HepG2 (cell line): ENCODE data around the gene VSIG10L. TPM values are rescaled to one million over a fixed set of nuclear protein-coding genes. Genes with fewer than 3 reads are reported as not detected.

ENCODE experiments used
- BHLHE40 ChIP-seq: IDR thresholded peaks from 2 replicates; pipeline ENCODE4 v1.6.1; 2011; ENCODE audit warnings: low read length, improper control_type of control experiment
- CEBPZ ChIP-seq: IDR thresholded peaks from 2 replicates; pipeline ENCODE4 v1.6.1; 2012; ENCODE audit warnings: low read length, improper control_type of control experiment
- GATAD1 ChIP-seq: IDR thresholded peaks from 2 replicates; pipeline ENCODE4 v1.6.1; 2016; ENCODE audit warnings: missing genetic modification reagents, missing compliant biosample characterization
- HDAC2 ChIP-seq: sonication (generic); formaldehyde crosslinking; IDR thresholded peaks from 2 replicates; pipeline ENCODE4 v1.4.0; 2020; ENCODE audit warnings: missing genetic modification reagents
- HNF4A ChIP-seq: sonication (generic); formaldehyde crosslinking; IDR thresholded peaks from 2 replicates; pipeline ENCODE4 v1.4.0; 2020; ENCODE audit warnings: missing genetic modification reagents
- HOXA5 ChIP-seq: sonication (generic); formaldehyde crosslinking; IDR thresholded peaks from 2 replicates; pipeline ENCODE4 v1.4.0; 2020; ENCODE audit warnings: missing genetic modification reagents
- KDM6A ChIP-seq: IDR thresholded peaks from 2 replicates; pipeline ENCODE4 v1.6.1; 2016; ENCODE audit warnings: low read depth
- PHB2 ChIP-seq: fragments of 450-650 bp; IDR thresholded peaks from 2 replicates; pipeline ENCODE4 v1.6.1; 2018; ENCODE audit not compliant: partially characterized antibody
- PHF5A ChIP-seq: IDR thresholded peaks from one replicate; pipeline ENCODE4 v1.6.1; 2018; ENCODE audit warnings: low read depth, missing genetic modification reagents; ENCODE audit not compliant: unreplicated experiment
- PRDM10 ChIP-seq: sonication (generic); formaldehyde crosslinking; IDR thresholded peaks from 2 replicates; pipeline ENCODE4 v1.4.0; 2020; ENCODE audit warnings: low read depth, missing genetic modification reagents
- ZBTB2 ChIP-seq: sonication (generic); formaldehyde crosslinking; IDR thresholded peaks from 2 replicates; pipeline ENCODE4 v1.8.0; 2022; ENCODE audit warnings: low read depth, missing genetic modification reagents
- ZNF235 ChIP-seq: sonication (generic); formaldehyde crosslinking; IDR thresholded peaks from 2 replicates; pipeline ENCODE4 v1.8.1; 2023; ENCODE audit warnings: mild to moderate bottlenecking, missing genetic modification reagents, borderline replicate concordance
- ZNF780A ChIP-seq: sonication (generic); formaldehyde crosslinking; IDR thresholded peaks from 2 replicates; pipeline ENCODE4 v1.8.0; 2022; ENCODE audit warnings: mild to moderate bottlenecking, missing genetic modification reagents, moderate library complexity
- ZNF782 ChIP-seq: sonication (generic); formaldehyde crosslinking; IDR thresholded peaks from 2 replicates; pipeline ENCODE4 v1.4.0; 2020; ENCODE audit warnings: missing genetic modification reagents, mild to moderate bottlenecking, borderline replicate concordance
- ZZZ3 ChIP-seq: sonication (generic); formaldehyde crosslinking; IDR thresholded peaks from 2 replicates; pipeline ENCODE4 v1.4.0; 2020; ENCODE audit warnings: missing genetic modification reagents, mild to moderate bottlenecking, borderline replicate concordance
- polyA plus RNA-seq, 8 experiments: library from polyadenylated mRNA; depleted of rRNA in 3 of 8; stranded (reverse) in 7 of 8; unstranded in 1 of 8; fragments of >200 nt; fragmentation: Illumina TruSeq in 4 of 8; extraction: Trizol in 4 of 8; gene quantifications; 2 replicates each; pipeline versions ENCODE4 v1.2.1 to v1.2.3, GENCODE V29; 2011 to 2016; ENCODE audit warnings: low read depth in 4 of 8, missing spikeins in 1 of 8, mixed read lengths in 1 of 8; ENCODE audit not compliant: insufficient read depth in 1 of 8
- total RNA-seq, 5 experiments: library from RNA; depleted of rRNA; stranded (reverse); fragments of >200 nt; fragmentation: Illumina TruSeq; extraction: Trizol; gene quantifications; 2 replicates each; pipeline ENCODE4 v1.2.3, GENCODE V29; 2016; ENCODE audit warnings: low read depth in 1 of 5
- TF ChIP-seq, protein P1 (sequence below): sonication (generic); formaldehyde crosslinking; IDR thresholded peaks from 2 replicates; pipeline ENCODE4 v1.4.0; 2020; ENCODE audit warnings: missing genetic modification reagents, low read depth, mild to moderate bottlenecking, borderline replicate concordance
- TF ChIP-seq, protein P2 (sequence below): IDR thresholded peaks from 2 replicates; pipeline ENCODE4 v1.6.1; 2016; ENCODE audit warnings: missing compliant biosample characterization, missing genetic modification reagents, borderline replicate concordance

The VSIG10L gene
- total and polyA plus RNA-seq, 2 of the 13 experiments (the other 11 are each of a cell fraction or from before 2014, with no cell fraction given): 2.7 to 8.5 TPM

DNA sequence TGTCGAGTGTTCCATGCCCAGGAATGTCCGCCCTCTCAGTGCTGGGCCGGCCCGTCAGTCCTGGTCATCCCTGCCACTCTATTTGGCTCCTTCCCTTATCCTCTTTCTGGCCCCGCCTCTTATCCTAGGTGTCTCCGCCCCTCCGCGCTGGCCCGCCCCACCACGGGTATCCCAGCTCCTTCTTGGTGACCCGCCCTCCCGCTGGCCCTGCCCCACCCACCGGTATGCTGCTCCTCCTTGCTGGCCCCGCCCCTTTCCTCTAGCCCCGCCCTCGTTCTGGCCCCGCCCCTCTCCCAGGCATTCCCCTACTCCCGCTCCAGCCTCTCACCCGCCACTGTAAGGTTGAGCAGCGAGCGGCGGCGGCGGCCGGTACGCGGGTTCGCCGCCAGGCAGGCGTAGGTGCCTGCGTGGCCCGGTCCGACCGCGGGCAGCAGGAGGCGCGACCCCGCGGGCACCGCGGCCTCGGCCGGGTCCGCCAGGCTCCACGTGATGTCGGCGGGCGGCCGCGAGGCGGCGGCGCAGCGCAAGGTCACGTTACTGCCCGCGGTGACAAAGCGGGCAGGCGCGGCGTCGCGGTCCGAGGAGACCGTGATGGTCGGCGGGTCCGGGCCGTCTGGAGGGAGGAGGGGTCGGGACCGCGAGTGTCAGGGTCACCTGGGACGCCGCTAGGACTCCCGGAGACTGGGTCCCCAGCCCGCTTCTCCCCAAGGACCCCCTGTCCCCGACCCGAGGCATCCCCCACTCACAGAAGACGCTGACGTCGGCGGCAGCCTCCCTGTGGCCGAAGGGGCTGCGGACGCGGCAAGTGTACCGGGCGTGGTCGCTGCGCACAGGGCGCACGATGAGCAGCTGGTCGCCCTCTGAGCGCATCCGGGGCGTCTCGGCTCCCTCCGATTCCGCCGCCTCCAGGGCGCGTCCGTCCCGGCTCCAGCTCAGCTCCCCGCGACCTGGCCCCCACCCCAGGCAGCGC is 2.0 kb downstream of the VSIG10L start (continued):
- TF ChIP-seq, protein P1, sequence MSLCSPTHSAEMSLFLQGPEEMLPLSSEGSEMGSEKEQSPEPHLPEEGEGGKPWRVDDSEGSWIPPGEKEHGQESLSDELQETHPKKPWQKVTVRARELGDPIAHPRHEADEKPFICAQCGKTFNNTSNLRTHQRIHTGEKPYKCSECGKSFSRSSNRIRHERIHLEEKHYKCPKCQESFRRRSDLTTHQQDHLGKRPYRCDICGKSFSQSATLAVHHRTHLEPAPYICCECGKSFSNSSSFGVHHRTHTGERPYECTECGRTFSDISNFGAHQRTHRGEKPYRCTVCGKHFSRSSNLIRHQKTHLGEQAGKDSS: 0 out of 2 replicates have a peak, but pooled peaks have one; percentile 28
- peak; percentile 65 for TF ChIP-seq ZBTB2
- TF ChIP-seq, protein P2, sequence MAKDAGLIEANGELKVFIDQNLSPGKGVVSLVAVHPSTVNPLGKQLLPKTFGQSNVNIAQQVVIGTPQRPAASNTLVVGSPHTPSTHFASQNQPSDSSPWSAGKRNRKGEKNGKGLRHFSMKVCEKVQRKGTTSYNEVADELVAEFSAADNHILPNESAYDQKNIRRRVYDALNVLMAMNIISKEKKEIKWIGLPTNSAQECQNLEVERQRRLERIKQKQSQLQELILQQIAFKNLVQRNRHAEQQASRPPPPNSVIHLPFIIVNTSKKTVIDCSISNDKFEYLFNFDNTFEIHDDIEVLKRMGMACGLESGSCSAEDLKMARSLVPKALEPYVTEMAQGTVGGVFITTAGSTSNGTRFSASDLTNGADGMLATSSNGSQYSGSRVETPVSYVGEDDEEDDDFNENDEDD: peak; percentile 57; the same call in 1 of the 2 replicates
- no peak for TF ChIP-seq CEBPZ
- no peak for TF ChIP-seq HNF4A
- no peak for TF ChIP-seq HDAC2 (CRISPR knock-in tag)
- no peak for TF ChIP-seq ZZZ3 (CRISPR knock-in tag)
- TF ChIP-seq ZNF780A (CRISPR knock-in tag): no peak
- TF ChIP-seq PRDM10: no peak
- no peak for TF ChIP-seq PHF5A (CRISPR knock-in tag)
- TF ChIP-seq KDM6A: no peak
- 0 out of 2 replicates have a peak, but pooled peaks have one; percentile 6 for TF ChIP-seq GATAD1
- TF ChIP-seq ZNF782: 0 out of 2 replicates have a peak, but pooled peaks have one; percentile 4
- TF ChIP-seq PHB2: no peak
- peak; percentile 73 for TF ChIP-seq BHLHE40
- no peak for TF ChIP-seq ZNF235
- no peak for TF ChIP-seq HOXA5 (CRISPR knock-in tag)
